Measurements from ENCODE around the gene KRT15.

The KRT15 gene

GRCh38 chr17:41524261-41524660, 5.6 kb upstream of the KRT15 start:
- Histone ChIP-seq H3K4me1 (ENCODE audit: control insufficient read depth, insufficient read depth, low read length) (peaks cover 26% of the 10 kb centered on the region), H3K27ac (ENCODE audit: insufficient read depth, low read depth, low read length, poor library complexity, severe bottlenecking) (no peak overlapping the region), H3K36me3 (ENCODE audit: control insufficient read depth, insufficient read depth, low read length) (peaks cover 24% of the 10 kb centered on the region), H3K27me3 (ENCODE audit: control insufficient read depth, insufficient read depth, low read length, poor library complexity, severe bottlenecking) (peaks cover 16% of the 10 kb centered on the region), H3K9me3 (ENCODE audit: control insufficient read depth, low read length) (no peaks in the 10 kb centered on the region), H3K4me3 (ENCODE audit: insufficient read depth, low read depth, low read length) (no peak overlapping the region)
- 94 to 96% methylated on average over 11 of the region's 11 CpGs for WGBS, 2 experiments

DNA sequence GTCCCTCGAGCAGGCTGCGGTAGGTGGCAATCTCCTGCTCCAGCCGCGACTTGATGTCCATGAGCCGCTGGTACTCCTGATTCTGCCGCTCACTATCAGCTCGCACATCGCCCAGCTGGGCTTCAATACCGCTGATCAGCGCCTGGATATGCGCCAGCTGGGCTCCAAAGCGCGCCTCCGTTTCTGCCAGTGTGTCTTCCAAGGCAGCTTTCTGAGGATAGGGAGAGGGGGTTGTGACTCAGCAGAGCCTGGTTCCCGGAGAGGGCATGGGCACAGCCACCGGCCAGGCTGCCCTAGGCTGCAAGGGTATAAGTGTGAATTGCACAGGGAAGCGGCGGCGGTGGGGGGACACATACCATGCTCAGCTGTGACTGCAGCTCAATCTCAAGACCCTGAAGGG, 5.1 kb upstream of the KRT15 start:
- Histone ChIP-seq H3K4me3 (ENCODE audit: insufficient read depth, low read depth, low read length) (no peak overlapping the region), H3K9me3 (ENCODE audit: control insufficient read depth, low read length) (no peaks in the 10 kb centered on the region), H3K36me3 (ENCODE audit: control insufficient read depth, insufficient read depth, low read length) (peaks cover 24% of the 10 kb centered on the region), H3K4me1 (ENCODE audit: control insufficient read depth, insufficient read depth, low read length) (peaks cover 23% of the 10 kb centered on the region), H3K27ac (ENCODE audit: insufficient read depth, low read depth, low read length, poor library complexity, severe bottlenecking) (no peak overlapping the region), H3K27me3 (ENCODE audit: control insufficient read depth, insufficient read depth, low read length, poor library complexity, severe bottlenecking) (peaks cover 16% of the 10 kb centered on the region)
- WGBS, 2 experiments = 94 to 96% methylated on average over 19 of the region's 19 CpGs

- no peak overlapping the region for H3K4me3 ChIP-seq (ENCODE audit: insufficient read depth, low read depth, low read length)
- 87 to 96% methylated on average over 3 to 4 of the region's 4 CpGs for WGBS, 2 experiments
- peaks cover 18% of the 10 kb centered on the region for H3K4me1 ChIP-seq (ENCODE audit: control insufficient read depth, insufficient read depth, low read length)
- no peaks in the 10 kb centered on the region for H3K9me3 ChIP-seq (ENCODE audit: control insufficient read depth, low read length)
- H3K27ac ChIP-seq (ENCODE audit: insufficient read depth, low read depth, low read length, poor library complexity, severe bottlenecking) = no peak overlapping the region
- H3K27me3 ChIP-seq (ENCODE audit: control insufficient read depth, insufficient read depth, low read length, poor library complexity, severe bottlenecking) = peaks cover 11% of the 10 kb centered on the region
- peaks cover 24% of the 10 kb centered on the region for H3K36me3 ChIP-seq (ENCODE audit: control insufficient read depth, insufficient read depth, low read length)
These were observed 4.5 kb upstream of the KRT15 start for GRCh38 chr17:41523225-41523593.

DNA sequence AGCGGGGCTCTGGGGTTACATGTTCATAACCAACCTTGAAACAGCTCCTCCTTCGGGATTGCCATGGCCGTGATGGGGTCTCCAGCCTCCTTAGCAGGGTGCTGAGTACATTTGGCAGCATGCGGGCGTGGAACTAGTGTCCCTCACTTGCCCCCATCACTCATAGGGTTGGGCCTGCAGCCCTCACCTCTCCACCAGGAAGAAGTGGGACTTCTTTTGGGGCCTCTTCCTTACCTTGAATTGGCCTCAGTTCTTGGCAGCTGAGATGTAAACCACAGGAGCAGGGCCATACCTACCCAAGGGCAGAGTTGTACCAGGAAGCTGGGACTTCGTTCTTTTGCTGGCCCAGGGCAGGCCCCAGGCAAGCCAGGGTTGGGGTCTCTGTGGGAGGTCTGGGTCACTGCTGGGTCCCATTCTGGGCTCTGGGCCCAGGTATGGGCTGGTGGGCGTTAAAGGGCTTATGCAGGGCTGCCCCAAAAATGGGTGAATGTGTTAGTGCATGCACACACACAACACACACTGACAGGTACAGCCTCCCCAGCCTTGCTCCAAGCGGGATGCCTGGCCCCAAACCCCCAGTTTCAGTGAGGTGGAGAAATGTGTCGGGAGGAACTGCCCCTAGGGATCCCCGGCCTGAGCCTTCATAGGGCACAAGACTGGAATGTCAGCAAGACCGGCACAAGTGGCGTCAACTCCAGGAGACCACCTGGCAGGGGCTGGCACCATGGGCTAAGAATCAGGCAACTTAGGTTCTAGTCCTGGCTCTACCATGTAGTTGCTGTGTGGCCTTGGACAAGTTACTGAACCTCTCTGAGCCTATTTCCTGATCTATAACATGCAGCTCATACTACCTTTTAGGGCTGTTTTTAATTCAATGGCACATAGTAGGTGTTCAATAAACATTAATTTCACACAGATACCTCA, 3.9 kb upstream of the KRT15 start:
- 86 to 90% methylated on average over 12 of the region's 12 CpGs for WGBS, 2 experiments
- Histone ChIP-seq H3K27ac (ENCODE audit: insufficient read depth, low read depth, low read length, poor library complexity, severe bottlenecking) (no peak overlapping the region), H3K36me3 (ENCODE audit: control insufficient read depth, insufficient read depth, low read length) (peaks cover 24% of the 10 kb centered on the region), H3K4me3 (ENCODE audit: insufficient read depth, low read depth, low read length) (no peak overlapping the region), H3K4me1 (ENCODE audit: control insufficient read depth, insufficient read depth, low read length) (peaks cover 17% of the 10 kb centered on the region), H3K9me3 (ENCODE audit: control insufficient read depth, low read length) (no peaks in the 10 kb centered on the region), H3K27me3 (ENCODE audit: control insufficient read depth, insufficient read depth, low read length, poor library complexity, severe bottlenecking) (peaks cover 6% of the 10 kb centered on the region)

GRCh38 chr17:41521574-41522261, 3.0 kb upstream of the KRT15 start:
- no peak overlapping the region for H3K27ac ChIP-seq (ENCODE audit: insufficient read depth, low read depth, low read length, poor library complexity, severe bottlenecking)

DNA sequence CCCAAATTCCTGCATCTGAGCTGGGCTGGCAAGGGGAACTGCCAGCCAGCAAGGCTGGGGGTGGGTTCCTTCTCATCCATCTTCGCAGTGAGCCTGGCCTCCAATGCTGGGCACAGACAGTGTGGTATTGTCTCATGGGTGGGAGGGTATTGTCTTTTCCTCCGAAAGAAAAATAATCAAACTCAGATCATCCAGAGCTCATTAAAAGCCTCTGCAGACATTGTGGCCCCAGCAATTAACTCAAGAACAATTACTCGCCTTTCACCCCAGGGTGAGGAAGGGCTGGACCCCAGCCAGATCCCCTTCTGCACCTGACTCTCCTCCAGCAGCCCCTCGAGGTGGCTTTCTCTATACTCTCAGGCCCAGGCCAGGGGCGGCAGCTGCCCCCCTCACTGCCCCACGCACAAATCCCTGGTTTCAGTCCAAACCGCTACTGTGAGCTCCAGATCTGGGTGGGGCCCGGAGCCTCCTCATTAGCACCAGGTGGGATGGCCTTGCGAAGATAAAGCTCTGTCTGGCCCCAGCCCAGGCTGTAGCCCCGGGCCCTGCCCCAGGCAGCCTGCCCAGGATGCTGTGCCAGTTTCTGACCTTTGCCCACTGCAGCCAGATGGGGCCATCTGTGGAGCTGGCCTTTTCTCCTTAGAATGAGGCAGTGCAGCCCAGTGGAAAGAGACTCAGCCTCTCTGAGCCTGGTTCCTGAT, 2.3 kb upstream of the KRT15 start:
- H3K27ac ChIP-seq (ENCODE audit: insufficient read depth, low read depth, low read length, poor library complexity, severe bottlenecking) = no peak overlapping the region
- no peaks in the 10 kb centered on the region for H3K9me3 ChIP-seq (ENCODE audit: control insufficient read depth, low read length)
- H3K36me3 ChIP-seq (ENCODE audit: control insufficient read depth, insufficient read depth, low read length) = peaks cover 24% of the 10 kb centered on the region
- H3K4me1 ChIP-seq (ENCODE audit: control insufficient read depth, insufficient read depth, low read length) = peaks cover 12% of the 10 kb centered on the region
- no peaks in the 10 kb centered on the region for H3K27me3 ChIP-seq (ENCODE audit: control insufficient read depth, insufficient read depth, low read length, poor library complexity, severe bottlenecking)
- no peak overlapping the region for H3K4me3 ChIP-seq (ENCODE audit: insufficient read depth, low read depth, low read length)
- WGBS, 2 experiments = 84 to 85% methylated on average over 10 of the region's 10 CpGs

More at GRCh38 chr17:41521574-41522261, 3.0 kb upstream of the KRT15 start:
- no peak overlapping the region for H3K4me3 ChIP-seq (ENCODE audit: insufficient read depth, low read depth, low read length)
- H3K36me3 ChIP-seq (ENCODE audit: control insufficient read depth, insufficient read depth, low read length) = peaks cover 24% of the 10 kb centered on the region
- H3K27me3 ChIP-seq (ENCODE audit: control insufficient read depth, insufficient read depth, low read length, poor library complexity, severe bottlenecking) = no peaks in the 10 kb centered on the region
- no peaks in the 10 kb centered on the region for H3K9me3 ChIP-seq (ENCODE audit: control insufficient read depth, low read length)
- whole genome bisulfite sequencing, 2 experiments = 66 to 67% methylated on average over 6 of the region's 6 CpGs
- H3K4me1 ChIP-seq (ENCODE audit: control insufficient read depth, insufficient read depth, low read length) = peaks cover 13% of the 10 kb centered on the region

- Histone ChIP-seq H3K27me3 (ENCODE audit: control insufficient read depth, insufficient read depth, low read length, poor library complexity, severe bottlenecking) (no peaks in the 10 kb centered on the region), H3K27ac (ENCODE audit: insufficient read depth, low read depth, low read length, poor library complexity, severe bottlenecking) (no peak overlapping the region), H3K36me3 (ENCODE audit: control insufficient read depth, insufficient read depth, low read length) (peaks cover 17% of the 10 kb centered on the region), H3K4me3 (ENCODE audit: insufficient read depth, low read depth, low read length) (no peak overlapping the region), H3K4me1 (ENCODE audit: control insufficient read depth, insufficient read depth, low read length) (peaks cover 12% of the 10 kb centered on the region), H3K9me3 (ENCODE audit: control insufficient read depth, low read length) (no peaks in the 10 kb centered on the region)
- WGBS, 2 experiments = 69 to 74% methylated on average over 10 to 11 of the region's 11 CpGs
These were observed 973 bp upstream of the KRT15 start for GRCh38 chr17:41519501-41520224.

GRCh38 chr17:41518031-41518430, 659 bp downstream of the KRT15 start:
- 98% methylated on average over 3 of the region's 3 CpGs for WGBS, 2 experiments
- peaks cover 12% of the 10 kb centered on the region for H3K4me1 ChIP-seq (ENCODE audit: control insufficient read depth, insufficient read depth, low read length)
- H3K27me3 ChIP-seq (ENCODE audit: control insufficient read depth, insufficient read depth, low read length, poor library complexity, severe bottlenecking) = no peaks in the 10 kb centered on the region
- no peak overlapping the region for H3K4me3 ChIP-seq (ENCODE audit: insufficient read depth, low read depth, low read length)
- H3K27ac ChIP-seq (ENCODE audit: insufficient read depth, low read depth, low read length, poor library complexity, severe bottlenecking) = no peak overlapping the region
- peaks cover 5% of the 10 kb centered on the region for H3K36me3 ChIP-seq (ENCODE audit: control insufficient read depth, insufficient read depth, low read length)
- H3K9me3 ChIP-seq (ENCODE audit: control insufficient read depth, low read length) = no peaks in the 10 kb centered on the region

GRCh38 chr17:41516830-41517283, 1.8 kb downstream of the KRT15 start:
- WGBS, 2 experiments = 93 to 94% methylated on average over 14 of the region's 14 CpGs
- no peaks in the 10 kb centered on the region for H3K36me3 ChIP-seq (ENCODE audit: control insufficient read depth, insufficient read depth, low read length)

More at GRCh38 chr17:41516830-41517283, 1.8 kb downstream of the KRT15 start:
- Histone ChIP-seq H3K4me3 (ENCODE audit: insufficient read depth, low read depth, low read length) (no peak overlapping the region), H3K4me1 (ENCODE audit: control insufficient read depth, insufficient read depth, low read length) (peaks cover 9% of the 10 kb centered on the region), H3K27ac (ENCODE audit: insufficient read depth, low read depth, low read length, poor library complexity, severe bottlenecking) (no peak overlapping the region), H3K27me3 (ENCODE audit: control insufficient read depth, insufficient read depth, low read length, poor library complexity, severe bottlenecking) (no peaks in the 10 kb centered on the region), H3K9me3 (ENCODE audit: control insufficient read depth, low read length) (no peaks in the 10 kb centered on the region)

Measured in ectodermal cell (in vitro differentiated cells).